ENCODE results near the gene CCT5.

CCT5 gene

GRCh38 chr5:10289991-10290390, 39.9 kb downstream of the CCT5 start:
- Histone ChIP-seq H3K4me3 (ENCODE audit: low read depth, low read length) (no peak overlapping the region), H3K27ac (ENCODE audit: extremely low read depth, low read depth, low read length) (no peak overlapping the region), H3K9me3 (ENCODE audit: control insufficient read depth, insufficient read depth, low read depth, low read length) (no peaks in the 10 kb centered on the region), H3K4me1 (ENCODE audit: control insufficient read depth, insufficient read depth, low read length) (peaks cover 19% of the 10 kb centered on the region), H3K36me3 (ENCODE audit: control insufficient read depth in 2 of 2, insufficient read depth in 1 of 2, low read length in 2 of 2) (peaks cover 4 to 7% of the 10 kb centered on the region in 2 experiments; a peak in 2 of 3 replicates)
- CTCF ChIA-PET: interaction anchor here (0.5 to 1.0 kb wide), 2 partner anchors 68 to 88 kb away, joined by 3 to 4 read pairs; no protein-coding TSS in a partner anchor
- TF ChIP-seq KLF8 (tag by site-specific recombination; IDR thresholded peaks at IDR 0.05): no peak
- no peak for TF ChIP-seq ZNF354C (tag by site-specific recombination; IDR thresholded peaks at IDR 0.05; ENCODE audit: borderline replicate concordance, low read depth)
- TF ChIP-seq GLIS1 (tag by site-specific recombination; IDR thresholded peaks at IDR 0.05): no peak
- TF ChIP-seq ZBTB8A (tag by site-specific recombination; IDR thresholded peaks at IDR 0.05): no peak
- TF ChIP-seq ZNF610 (tag by site-specific recombination; IDR thresholded peaks at IDR 0.05; ENCODE audit: borderline replicate concordance): no peak
- TF ChIP-seq ZNF121 (tag by site-specific recombination; IDR thresholded peaks at IDR 0.05): no peak
- TF ChIP-seq, protein P1, sequence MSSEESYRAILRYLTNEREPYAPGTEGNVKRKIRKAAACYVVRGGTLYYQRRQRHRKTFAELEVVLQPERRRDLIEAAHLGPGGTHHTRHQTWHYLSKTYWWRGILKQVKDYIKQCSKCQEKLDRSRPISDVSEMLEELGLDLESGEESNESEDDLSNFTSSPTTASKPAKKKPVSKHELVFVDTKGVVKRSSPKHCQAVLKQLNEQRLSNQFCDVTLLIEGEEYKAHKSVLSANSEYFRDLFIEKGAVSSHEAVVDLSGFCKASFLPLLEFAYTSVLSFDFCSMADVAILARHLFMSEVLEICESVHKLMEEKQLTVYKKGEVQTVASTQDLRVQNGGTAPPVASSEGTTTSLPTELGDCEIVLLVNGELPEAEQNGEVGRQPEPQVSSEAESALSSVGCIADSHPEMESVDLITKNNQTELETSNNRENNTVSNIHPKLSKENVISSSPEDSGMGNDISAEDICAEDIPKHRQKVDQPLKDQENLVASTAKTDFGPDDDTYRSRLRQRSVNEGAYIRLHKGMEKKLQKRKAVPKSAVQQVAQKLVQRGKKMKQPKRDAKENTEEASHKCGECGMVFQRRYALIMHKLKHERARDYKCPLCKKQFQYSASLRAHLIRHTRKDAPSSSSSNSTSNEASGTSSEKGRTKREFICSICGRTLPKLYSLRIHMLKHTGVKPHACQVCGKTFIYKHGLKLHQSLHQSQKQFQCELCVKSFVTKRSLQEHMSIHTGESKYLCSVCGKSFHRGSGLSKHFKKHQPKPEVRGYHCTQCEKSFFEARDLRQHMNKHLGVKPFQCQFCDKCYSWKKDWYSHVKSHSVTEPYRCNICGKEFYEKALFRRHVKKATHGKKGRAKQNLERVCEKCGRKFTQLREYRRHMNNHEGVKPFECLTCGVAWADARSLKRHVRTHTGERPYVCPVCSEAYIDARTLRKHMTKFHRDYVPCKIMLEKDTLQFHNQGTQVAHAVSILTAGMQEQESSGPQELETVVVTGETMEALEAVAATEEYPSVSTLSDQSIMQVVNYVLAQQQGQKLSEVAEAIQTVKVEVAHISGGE (tag by site-specific recombination; conservative IDR thresholded peaks at IDR 0.05; ENCODE audit: low read depth): no peak
- TF ChIP-seq EGR2 (tag by site-specific recombination; IDR thresholded peaks at IDR 0.05; ENCODE audit: low read depth): no peak
- TF ChIP-seq ZNF37A (tag by site-specific recombination; IDR thresholded peaks at IDR 0.05): no peak
- no peak for TF ChIP-seq YY1 (tag by site-specific recombination; IDR thresholded peaks at IDR 0.05)
- POLR2A ChIA-PET: interaction anchor here (1.0 kb wide), 1 partner anchor 63 kb away, joined by 4 read pairs; the partner anchor contains the start of gene MARCHF6

DNA sequence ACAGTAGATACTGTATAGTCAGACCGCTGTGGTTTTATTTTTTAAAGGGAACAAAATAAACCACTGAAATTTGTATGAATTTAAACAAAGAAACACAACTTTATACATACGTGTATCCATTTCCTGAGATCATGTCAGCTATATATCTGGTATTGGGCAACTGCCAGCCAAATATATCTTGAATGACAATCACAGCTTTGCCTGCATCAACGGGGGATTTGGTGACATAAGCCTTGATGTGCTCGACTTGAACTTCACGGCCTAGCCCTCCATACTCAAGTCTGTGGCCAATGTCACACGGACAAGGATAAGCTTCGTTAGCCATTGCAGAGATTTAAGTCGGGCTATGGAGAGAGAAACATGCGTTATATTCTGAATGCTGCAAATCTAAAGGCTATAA, 40.4 kb downstream of the CCT5 start:
- Histone ChIP-seq H3K27ac (ENCODE audit: extremely low read depth, low read depth, low read length) (no peak overlapping the region), H3K36me3 (ENCODE audit: control insufficient read depth in 2 of 2, insufficient read depth in 1 of 2, low read length in 2 of 2) (peaks cover 4 to 7% of the 10 kb centered on the region in 2 experiments; a peak in 2 of 3 replicates), H3K4me1 (ENCODE audit: control insufficient read depth, insufficient read depth, low read length) (peaks cover 19% of the 10 kb centered on the region), H3K9me3 (ENCODE audit: control insufficient read depth, insufficient read depth, low read depth, low read length) (no peaks in the 10 kb centered on the region), H3K4me3 (ENCODE audit: low read depth, low read length) (no peak overlapping the region)
- CTCF ChIA-PET: interaction anchor here (0.7 to 1.0 kb wide), 2 partner anchors 67 to 129 kb away, joined by 4 read pairs; no protein-coding TSS in a partner anchor
- POLR2A ChIA-PET: no interaction called here
- TF ChIP-seq, protein P2, sequence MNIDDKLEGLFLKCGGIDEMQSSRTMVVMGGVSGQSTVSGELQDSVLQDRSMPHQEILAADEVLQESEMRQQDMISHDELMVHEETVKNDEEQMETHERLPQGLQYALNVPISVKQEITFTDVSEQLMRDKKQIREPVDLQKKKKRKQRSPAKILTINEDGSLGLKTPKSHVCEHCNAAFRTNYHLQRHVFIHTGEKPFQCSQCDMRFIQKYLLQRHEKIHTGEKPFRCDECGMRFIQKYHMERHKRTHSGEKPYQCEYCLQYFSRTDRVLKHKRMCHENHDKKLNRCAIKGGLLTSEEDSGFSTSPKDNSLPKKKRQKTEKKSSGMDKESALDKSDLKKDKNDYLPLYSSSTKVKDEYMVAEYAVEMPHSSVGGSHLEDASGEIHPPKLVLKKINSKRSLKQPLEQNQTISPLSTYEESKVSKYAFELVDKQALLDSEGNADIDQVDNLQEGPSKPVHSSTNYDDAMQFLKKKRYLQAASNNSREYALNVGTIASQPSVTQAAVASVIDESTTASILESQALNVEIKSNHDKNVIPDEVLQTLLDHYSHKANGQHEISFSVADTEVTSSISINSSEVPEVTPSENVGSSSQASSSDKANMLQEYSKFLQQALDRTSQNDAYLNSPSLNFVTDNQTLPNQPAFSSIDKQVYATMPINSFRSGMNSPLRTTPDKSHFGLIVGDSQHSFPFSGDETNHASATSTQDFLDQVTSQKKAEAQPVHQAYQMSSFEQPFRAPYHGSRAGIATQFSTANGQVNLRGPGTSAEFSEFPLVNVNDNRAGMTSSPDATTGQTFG (tag by site-specific recombination; IDR thresholded peaks at IDR 0.05; ENCODE audit: borderline replicate concordance): no peak
- TF ChIP-seq KLF1 (tag by site-specific recombination; IDR thresholded peaks at IDR 0.05) (no peak), ZNF239 (tag by site-specific recombination; IDR thresholded peaks at IDR 0.05) (no peak), ZNF660 (tag by site-specific recombination; IDR thresholded peaks at IDR 0.05) (no peak), ZNF529 (tag by site-specific recombination; IDR thresholded peaks at IDR 0.05; ENCODE audit: insufficient replicate concordance) (no peak), ZFP41 (tag by site-specific recombination; IDR thresholded peaks at IDR 0.05; ENCODE audit: borderline replicate concordance) (no peak), ZBTB44 (tag by site-specific recombination; IDR thresholded peaks at IDR 0.05) (no peak), ZNF670 (tag by site-specific recombination; IDR thresholded peaks at IDR 0.05; ENCODE audit: low read depth) (no peak), ZNF596 (tag by site-specific recombination; IDR thresholded peaks at IDR 0.05) (no peak), ZNF214 (tag by site-specific recombination; IDR thresholded peaks at IDR 0.05; ENCODE audit: borderline replicate concordance) (no peak), EGR2 (tag by site-specific recombination; IDR thresholded peaks at IDR 0.05; ENCODE audit: low read depth) (no peak), GLI4 (tag by site-specific recombination; IDR thresholded peaks at IDR 0.05) (no peak), KLF8 (tag by site-specific recombination; IDR thresholded peaks at IDR 0.05) (no peak)
- TF ChIP-seq, protein P3, sequence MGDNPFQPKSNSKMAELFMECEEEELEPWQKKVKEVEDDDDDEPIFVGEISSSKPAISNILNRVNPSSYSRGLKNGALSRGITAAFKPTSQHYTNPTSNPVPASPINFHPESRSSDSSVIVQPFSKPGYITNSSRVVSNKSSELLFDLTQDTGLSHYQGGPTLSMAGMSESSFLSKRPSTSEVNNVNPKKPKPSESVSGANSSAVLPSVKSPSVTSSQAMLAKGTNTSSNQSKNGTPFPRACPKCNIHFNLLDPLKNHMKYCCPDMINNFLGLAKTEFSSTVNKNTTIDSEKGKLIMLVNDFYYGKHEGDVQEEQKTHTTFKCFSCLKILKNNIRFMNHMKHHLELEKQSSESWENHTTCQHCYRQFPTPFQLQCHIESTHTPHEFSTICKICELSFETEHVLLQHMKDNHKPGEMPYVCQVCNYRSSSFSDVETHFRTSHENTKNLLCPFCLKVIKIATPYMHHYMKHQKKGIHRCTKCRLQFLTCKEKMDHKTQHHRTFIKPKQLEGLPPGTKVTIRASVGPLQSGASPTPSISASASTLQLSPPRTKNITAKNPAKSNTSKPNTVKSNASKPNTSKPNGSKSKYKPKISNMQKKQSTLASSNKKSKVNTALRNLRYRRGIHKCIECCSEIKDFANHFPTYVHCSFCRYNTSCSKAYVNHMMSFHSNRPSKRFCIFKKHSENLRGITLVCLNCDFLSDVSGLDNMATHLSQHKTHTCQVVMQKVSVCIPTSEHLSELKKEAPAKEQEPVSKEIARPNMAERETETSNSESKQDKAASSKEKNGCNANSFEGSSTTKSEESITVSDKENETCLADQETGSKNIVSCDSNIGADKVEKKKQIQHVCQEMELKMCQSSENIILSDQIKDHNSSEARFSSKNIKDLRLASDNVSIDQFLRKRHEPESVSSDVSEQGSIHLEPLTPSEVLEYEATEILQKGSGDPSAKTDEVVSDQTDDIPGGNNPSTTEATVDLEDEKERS (tag by site-specific recombination; IDR thresholded peaks at IDR 0.05): no peak
- TF ChIP-seq, protein P4, sequence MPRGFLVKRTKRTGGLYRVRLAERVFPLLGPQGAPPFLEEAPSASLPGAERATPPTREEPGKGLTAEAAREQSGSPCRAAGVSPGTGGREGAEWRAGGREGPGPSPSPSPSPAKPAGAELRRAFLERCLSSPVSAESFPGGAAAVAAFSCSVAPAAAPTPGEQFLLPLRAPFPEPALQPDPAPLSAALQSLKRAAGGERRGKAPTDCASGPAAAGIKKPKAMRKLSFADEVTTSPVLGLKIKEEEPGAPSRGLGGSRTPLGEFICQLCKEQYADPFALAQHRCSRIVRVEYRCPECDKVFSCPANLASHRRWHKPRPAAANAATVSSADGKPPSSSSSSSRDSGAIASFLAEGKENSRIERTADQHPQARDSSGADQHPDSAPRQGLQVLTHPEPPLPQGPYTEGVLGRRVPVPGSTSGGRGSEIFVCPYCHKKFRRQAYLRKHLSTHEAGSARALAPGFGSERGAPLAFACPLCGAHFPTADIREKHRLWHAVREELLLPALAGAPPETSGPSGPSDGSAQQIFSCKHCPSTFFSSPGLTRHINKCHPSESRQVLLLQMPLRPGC (tag by site-specific recombination; IDR thresholded peaks at IDR 0.05): no peak
